OCI-LY3 (cell line): ENCODE data around the gene CHTF18.

ENCODE experiments used
- CTCF ChIP-seq: fragments of 200-600, 300-600 bp; sonication (generic); IDR thresholded peaks from 2 replicates; pipeline ENCODE4 v1.5.1; 2014; ENCODE audit warnings: antibody characterized with exemption, low read length, low read depth
- EZH2phosphoT487 ChIP-seq: fragments of 200-600 bp; shearing (Covaris generic); IDR thresholded peaks from 2 replicates; pipeline ENCODE4 v1.6.1; 2018; ENCODE audit warnings: antibody characterized with exemption, mixed run types, low read depth

GRCh38 chr16:830107-830870 lies 41.9 kb downstream of the CHTF18 start:
- no peak for TF ChIP-seq CTCF
- no peak for TF ChIP-seq EZH2phosphoT487
